ENCODE results near the gene SLC16A2. TPM values are rescaled to one million over a fixed set of nuclear protein-coding genes. Genes with fewer than 3 reads are reported as not detected.
"Not testable (repeated sequence)": the region's sequence is repeated elsewhere in the genome, so short reads cannot be mapped to it uniquely, and the experiment has no call there.

SLC16A2 gene
- total RNA-seq, 4 donors from 2014 or later, result 2.7 to 4.3 (median 3.2) TPM

GRCh38 chrX:74509989-74510388, 88.7 kb downstream of the SLC16A2 start:
- no peak overlapping the region for H3K4me3 ChIP-seq (ENCODE audit: low read depth, poor library complexity, severe bottlenecking)
- no peak for TF ChIP-seq CTCF (IDR thresholded peaks at IDR 0.05)
- no peak for TF ChIP-seq POLR2A (IDR thresholded peaks at IDR 0.05)
- DNase-seq (ENCODE audit: low spot score in 2 of 2), result no peak
- intact Hi-C loops (cut with DNase I; ENCODE audit: low total_unique reads), result no loop called here

- TF ChIP-seq POLR2A (IDR thresholded peaks at IDR 0.05), result no peak
- no peak for TF ChIP-seq CTCF (IDR thresholded peaks at IDR 0.05)
- H3K4me3 ChIP-seq (ENCODE audit: low read depth, poor library complexity, severe bottlenecking), result no peak overlapping the region
- intact Hi-C loops (cut with DNase I; ENCODE audit: low total_unique reads), result no loop called here
- no peak for DNase-seq (ENCODE audit: low spot score in 2 of 2)
Measured at GRCh38 chrX:74510401-74510800, 89.1 kb downstream of the SLC16A2 start.

- WGBS, 2 donors, result 91 to 98% methylated on average over 3 of the region's 3 CpGs
Measured at GRCh38 chrX:74511704-74512103, 90.4 kb downstream of the SLC16A2 start.

GRCh38 chrX:74514384-74514783, 93.1 kb downstream of the SLC16A2 start:
- intact Hi-C loops (cut with DNase I; ENCODE audit: low total_unique reads), result no loop called here
- no peak for DNase-seq (ENCODE audit: low spot score in 2 of 2)
- H3K4me3 ChIP-seq (ENCODE audit: low read depth, poor library complexity, severe bottlenecking), result no peak overlapping the region
- WGBS, 2 donors, result 58 to 67% methylated on average over 2 of the region's 2 CpGs
- no peak for TF ChIP-seq CTCF (IDR thresholded peaks at IDR 0.05)
- TF ChIP-seq POLR2A (IDR thresholded peaks at IDR 0.05), result no peak

More at GRCh38 chrX:74511704-74512103, 90.4 kb downstream of the SLC16A2 start:
- intact Hi-C loops (cut with DNase I; ENCODE audit: low total_unique reads), result no loop called here
- H3K4me3 ChIP-seq (ENCODE audit: low read depth, poor library complexity, severe bottlenecking), result no peak overlapping the region
- TF ChIP-seq CTCF (IDR thresholded peaks at IDR 0.05) (no peak), POLR2A (IDR thresholded peaks at IDR 0.05) (no peak)
- DNase-seq (ENCODE audit: low spot score in 2 of 2), result no peak

- intact Hi-C loops (cut with DNase I; ENCODE audit: low total_unique reads), result no loop called here
- DNase-seq (ENCODE audit: low spot score in 2 of 2), result no peak
- WGBS, 2 donors, result 56 to 60% methylated on average over 2 of the region's 2 CpGs
- TF ChIP-seq CTCF (IDR thresholded peaks at IDR 0.05) (no peak), POLR2A (IDR thresholded peaks at IDR 0.05) (no peak)
- no peak overlapping the region for H3K4me3 ChIP-seq (ENCODE audit: low read depth, poor library complexity, severe bottlenecking)
Measured at GRCh38 chrX:74515356-74515755, 94.1 kb downstream of the SLC16A2 start.

GRCh38 chrX:74516013-74516412, 94.7 kb downstream of the SLC16A2 start:
- H3K4me3 ChIP-seq (ENCODE audit: low read depth, poor library complexity, severe bottlenecking); intact Hi-C loops (cut with DNase I; ENCODE audit: low total_unique reads); DNase-seq (ENCODE audit: low spot score in 2 of 2): not testable (repeated sequence)
- 51 to 93% methylated on average over 1 of the region's 1 CpG for WGBS, 2 donors

Data from lower leg skin (tissue), 4 donors.